Stimulated activated CD4-positive, alpha-beta T cell treated with anti-CD3 and anti-CD28 coated beads, Interleukin-12 subunit alpha, Interleukin-12 subunit beta, amount 100 ng/mL, for 48 hours (primary cell): ENCODE results near the gene RAD54L.
A peak's percentile ranks its signal among the peaks of the same experiment; 100 is the strongest.
"Not testable (repeated sequence)": the region's sequence is repeated elsewhere in the genome, so short reads cannot be mapped to it uniquely, and the experiment has no call there.

Experiments used
- DNase-seq, 3 donors: peaks; one replicate each; pipeline ENCODE4 v3.0.0-alpha.2; 2020; ENCODE audit warnings: low read depth in 2 of 3, low spot score in 1 of 3

The RAD54L gene

GRCh38 chr1:46238865-46239264, 8.7 kb upstream of the RAD54L start:
- not testable (repeated sequence) for DNase-seq

- DNase-seq, result not testable (repeated sequence)
Observed at GRCh38 chr1:46241733-46242132, 5.8 kb upstream of the RAD54L start.

DNA sequence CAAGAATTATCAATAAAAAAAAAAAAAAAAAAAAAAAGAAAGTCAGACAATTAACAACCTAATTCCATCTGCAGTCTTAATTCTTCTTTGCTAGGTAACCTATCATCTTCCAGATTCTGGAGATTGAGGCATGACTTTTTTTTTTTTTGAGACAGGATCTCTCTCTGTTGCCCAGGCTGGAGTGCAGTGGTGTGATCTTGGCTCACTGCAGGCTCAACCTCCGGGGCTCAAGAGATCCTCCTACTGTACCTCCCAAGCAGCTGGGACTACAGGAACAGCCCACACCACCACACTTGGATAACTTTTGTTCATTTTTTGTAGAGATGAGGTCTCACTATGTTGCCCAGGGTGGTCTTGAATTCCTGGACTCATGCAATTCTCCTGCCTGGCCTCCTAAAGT, 4.6 kb upstream of the RAD54L start:
- no peak for DNase-seq

DNA sequence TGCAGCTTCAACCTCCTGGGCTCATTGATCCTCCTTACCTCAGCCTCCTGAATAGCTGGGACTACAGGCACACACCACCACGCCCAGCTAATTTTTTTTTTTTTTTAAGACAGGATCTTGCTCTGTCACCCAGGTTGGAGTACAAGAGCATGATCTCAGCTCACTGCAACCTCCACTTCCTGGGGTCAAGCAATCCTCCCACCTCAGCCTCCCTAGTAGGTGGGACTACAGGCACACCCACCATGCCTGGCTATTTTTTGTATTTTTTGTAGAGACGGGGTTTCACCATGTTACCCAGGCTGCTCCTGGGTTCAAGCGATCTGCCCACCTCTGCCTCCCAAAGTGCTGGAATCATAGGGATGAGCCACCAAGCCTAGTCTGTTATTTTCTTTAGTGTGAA, 3.7 kb upstream of the RAD54L start:
- DNase-seq, result not testable (repeated sequence)

GRCh38 chr1:46244656-46245371, 2.7 kb upstream of the RAD54L start:
- no peak for DNase-seq

DNA sequence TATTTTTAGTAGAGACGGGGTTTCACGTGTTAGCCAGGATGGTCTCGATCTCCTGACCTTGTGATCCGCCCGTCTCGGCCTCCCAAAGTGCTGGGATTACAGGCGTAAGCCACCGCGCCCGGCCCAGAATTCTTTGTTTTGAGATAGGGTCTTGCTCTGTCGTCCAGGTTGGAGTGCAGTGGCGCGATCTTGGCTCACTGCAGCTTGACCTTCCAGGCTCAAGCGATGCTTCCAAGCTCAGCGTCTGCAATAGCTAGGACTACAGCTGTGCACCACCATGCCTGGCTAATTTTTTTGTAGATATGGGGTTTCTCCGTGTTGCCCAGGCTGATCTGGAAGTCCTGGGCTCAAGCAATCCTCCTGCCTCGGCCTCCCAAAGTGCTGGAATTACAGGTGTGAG, 1.4 kb upstream of the RAD54L start:
- DNase-seq, result not testable (repeated sequence)

GRCh38 chr1:46246548-46247435, 771 bp upstream of the RAD54L start:
- peak; percentile 43 to 52 (median 44) for DNase-seq

GRCh38 chr1:46248122-46248920, 758 bp downstream of the RAD54L start:
- DNase-seq, result peak; percentile 18 to 41 (median 25)

- DNase-seq, result no peak
Observed at GRCh38 chr1:46254668-46255067, 7.1 kb downstream of the RAD54L start.

DNA sequence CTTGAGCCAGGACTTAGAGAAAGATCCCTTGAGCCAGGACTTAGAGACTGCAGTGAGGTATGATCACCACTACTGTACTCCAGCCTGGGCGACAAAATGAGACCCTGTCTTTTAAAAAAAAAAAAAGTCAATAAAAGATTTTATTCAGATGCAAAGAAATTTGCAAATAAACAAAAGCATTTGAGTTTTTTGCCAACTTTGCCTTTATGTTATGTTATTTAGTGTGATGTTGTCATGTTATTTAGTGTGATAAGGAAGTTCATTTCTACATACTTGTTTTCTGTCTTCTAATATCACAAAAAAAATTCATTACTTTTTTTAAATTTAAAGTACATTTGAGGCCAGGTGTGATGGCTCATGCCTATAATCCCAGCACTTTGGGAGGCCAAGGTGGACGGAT, 9.0 kb downstream of the RAD54L start:
- DNase-seq, result no peak

DNA sequence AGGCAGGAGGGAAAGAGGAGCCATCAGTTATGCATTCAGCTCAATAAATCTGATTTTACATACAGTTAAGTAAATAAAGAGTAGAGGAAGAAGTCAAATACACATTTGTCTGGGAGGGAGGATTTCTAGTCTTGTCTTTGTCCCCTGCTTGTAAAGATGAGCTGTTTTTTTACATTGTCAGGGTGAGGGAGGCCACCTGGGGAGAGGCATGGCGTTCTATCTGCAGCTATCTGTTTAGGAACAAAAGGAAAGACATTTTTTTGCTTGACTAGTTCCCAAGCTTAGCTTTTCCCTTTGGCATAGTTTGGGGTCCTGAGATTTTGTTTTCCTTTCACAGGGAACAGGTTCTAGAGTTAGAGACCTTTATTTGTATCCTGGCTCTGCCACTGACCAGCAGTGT, 14.9 kb downstream of the RAD54L start:
- no peak for DNase-seq

DNA sequence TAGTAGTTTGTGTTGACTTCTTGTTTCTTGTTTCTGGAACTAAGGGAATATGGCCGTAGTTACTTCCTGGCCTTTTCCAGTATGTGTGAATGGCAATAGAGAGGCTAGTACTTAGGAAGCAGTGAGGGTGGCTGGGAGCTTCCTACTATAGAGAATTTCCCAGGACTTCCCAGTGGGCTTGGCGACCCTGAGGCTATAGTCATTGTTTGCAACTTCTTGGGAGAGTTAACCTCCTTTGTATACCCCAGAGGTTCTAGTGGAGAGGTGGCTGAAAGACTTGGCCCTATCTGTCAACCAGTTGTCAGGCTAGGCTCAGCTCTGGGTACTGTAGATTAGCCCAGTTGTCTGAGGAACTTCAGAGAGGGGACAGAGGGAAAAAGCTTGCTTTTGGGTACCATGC, 15.6 kb downstream of the RAD54L start:
- no peak for DNase-seq

DNA sequence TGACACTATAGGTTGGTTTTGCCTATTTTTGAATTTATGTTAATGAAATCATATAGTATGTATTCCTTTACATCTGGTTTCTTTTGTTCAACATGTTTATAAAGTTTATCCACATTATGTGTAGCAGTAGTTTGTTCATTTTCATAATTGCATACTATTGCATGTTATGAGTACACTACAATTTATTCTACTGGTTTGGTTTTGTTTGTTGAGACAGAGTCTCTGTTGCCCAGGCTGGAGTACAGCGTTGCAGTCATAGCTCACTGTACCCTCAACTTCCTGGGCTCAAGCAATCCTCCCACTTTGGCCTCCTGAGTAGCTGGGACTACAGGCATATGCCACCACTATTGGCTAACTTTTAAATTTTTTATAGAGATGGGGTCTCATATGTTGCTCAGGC, 21.0 kb downstream of the RAD54L start:
- no peak for DNase-seq

- no peak for DNase-seq
Observed at GRCh38 chr1:46274225-46275029, 26.9 kb downstream of the RAD54L start.

DNA sequence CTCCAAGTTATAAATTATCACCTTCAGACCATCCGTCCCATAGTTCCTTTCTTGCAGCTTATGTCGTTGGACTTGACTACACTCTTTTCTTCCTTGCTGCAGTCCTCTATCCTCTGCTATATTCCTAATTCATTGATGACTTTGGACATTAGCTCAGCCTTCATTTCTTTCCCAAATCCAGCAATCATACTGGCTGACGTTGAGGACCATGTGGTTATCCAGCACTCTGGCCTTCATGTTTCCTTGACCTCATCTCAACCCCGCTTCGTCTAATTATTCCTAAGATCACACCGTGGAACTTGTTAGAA, 27.4 kb downstream of the RAD54L start:
- no peak for DNase-seq

DNA sequence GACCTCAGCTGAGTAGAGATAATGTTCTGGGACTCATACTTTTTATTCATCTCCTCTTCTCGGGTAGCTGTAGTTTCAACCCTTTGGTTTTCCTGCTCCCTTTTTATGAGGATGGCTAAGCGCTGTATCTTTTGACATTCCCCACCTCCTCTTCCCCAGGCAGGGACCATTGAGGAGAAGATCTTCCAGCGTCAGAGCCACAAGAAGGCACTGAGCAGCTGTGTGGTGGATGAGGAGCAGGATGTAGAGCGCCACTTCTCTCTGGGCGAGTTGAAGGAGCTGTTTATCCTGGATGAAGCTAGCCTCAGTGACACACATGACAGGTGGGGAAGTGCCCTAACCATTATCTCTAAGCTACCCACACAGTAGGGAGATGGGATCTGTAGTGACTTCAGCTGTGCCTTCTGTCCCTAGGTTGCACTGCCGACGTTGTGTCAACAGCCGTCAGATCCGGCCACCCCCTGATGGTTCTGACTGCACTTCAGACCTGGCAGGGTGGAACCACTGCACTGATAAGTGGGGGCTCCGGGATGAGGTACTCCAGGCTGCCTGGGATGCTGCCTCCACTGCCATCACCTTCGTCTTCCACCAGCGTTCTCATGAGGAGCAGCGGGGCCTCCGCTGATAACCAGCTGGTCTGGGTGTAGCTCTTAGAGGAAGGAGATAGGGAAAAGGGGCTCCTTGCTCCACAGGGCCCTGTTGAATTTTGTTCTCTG, 30.3 kb downstream of the RAD54L start:
- no peak for DNase-seq

GRCh38 chr1:46278807-46279206, 31.2 kb downstream of the RAD54L start:
- DNase-seq, result no peak

DNA sequence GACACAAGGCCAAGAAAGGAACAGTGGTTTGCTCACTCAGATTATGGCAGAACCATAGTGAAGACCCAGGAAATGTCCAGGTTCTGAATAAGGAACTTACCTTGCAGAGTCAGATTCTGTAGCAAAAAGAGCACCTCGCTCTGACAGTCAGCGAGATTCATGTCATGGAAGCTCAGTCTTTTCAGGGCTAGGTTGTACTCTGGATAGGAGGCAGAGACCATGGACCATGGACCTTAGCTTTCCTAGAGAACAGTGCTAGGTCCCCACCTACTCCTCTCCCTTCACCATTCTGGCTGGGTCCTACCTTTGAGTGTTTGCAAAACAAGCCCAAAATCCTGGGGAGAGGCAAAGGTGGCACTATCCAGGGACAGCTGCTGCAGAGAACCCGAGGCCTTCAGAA, 32.5 kb downstream of the RAD54L start:
- DNase-seq, result no peak

DNA sequence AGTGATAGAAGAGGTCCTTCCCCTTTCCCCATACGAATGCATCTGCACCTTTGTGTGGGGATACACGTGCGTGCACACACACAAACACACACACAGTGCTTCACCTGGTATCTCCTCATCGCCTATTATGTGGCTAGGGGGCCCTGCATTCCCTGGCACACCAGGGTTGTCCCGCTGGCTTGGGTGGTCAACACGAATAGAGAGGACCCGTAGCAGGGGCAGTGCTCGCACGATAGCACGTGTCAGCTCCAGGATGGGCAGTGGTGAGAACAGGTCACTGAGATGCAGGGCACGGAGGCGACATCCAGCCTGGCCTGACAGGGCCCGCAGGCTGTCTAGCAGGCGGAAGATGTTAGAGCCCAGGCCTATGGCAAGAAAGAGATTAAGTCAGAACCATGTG, 33.5 kb downstream of the RAD54L start:
- no peak for DNase-seq

GRCh38 chr1:46284058-46284457, 36.5 kb downstream of the RAD54L start:
- DNase-seq, result no peak
